ENCODE measurements around the gene C14orf180.

C14orf180 gene

GRCh38 chr14:104592292-104592672 lies 12.7 kb downstream of the C14orf180 start:
- H3K4me3 ChIP-seq (ENCODE audit: insufficient read depth, low read length, poor library complexity, severe bottlenecking) = no peak overlapping the region
- H3K9me3 ChIP-seq (ENCODE audit: insufficient read depth, low read length) = no peaks in the 10 kb centered on the region
- no peak overlapping the region for H3K9ac ChIP-seq (ENCODE audit: low read length)
- no peak overlapping the region for H2AFZ ChIP-seq (ENCODE audit: low read depth, low read length, severe bottlenecking)
- no peak overlapping the region for H3K4me2 ChIP-seq (ENCODE audit: low read depth, low read length, poor library complexity, severe bottlenecking)
- TF ChIP-seq EZH2phosphoT487 (conservative IDR thresholded peaks at IDR 0.05; ENCODE audit: low read length) = no peak
- TF ChIP-seq, protein P1, sequence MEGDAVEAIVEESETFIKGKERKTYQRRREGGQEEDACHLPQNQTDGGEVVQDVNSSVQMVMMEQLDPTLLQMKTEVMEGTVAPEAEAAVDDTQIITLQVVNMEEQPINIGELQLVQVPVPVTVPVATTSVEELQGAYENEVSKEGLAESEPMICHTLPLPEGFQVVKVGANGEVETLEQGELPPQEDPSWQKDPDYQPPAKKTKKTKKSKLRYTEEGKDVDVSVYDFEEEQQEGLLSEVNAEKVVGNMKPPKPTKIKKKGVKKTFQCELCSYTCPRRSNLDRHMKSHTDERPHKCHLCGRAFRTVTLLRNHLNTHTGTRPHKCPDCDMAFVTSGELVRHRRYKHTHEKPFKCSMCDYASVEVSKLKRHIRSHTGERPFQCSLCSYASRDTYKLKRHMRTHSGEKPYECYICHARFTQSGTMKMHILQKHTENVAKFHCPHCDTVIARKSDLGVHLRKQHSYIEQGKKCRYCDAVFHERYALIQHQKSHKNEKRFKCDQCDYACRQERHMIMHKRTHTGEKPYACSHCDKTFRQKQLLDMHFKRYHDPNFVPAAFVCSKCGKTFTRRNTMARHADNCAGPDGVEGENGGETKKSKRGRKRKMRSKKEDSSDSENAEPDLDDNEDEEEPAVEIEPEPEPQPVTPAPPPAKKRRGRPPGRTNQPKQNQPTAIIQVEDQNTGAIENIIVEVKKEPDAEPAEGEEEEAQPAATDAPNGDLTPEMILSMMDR (IDR thresholded peaks at IDR 0.05; ENCODE audit: insufficient read depth, low read length, poor library complexity, severe bottlenecking) = no peak
- H3K9me2 ChIP-seq (replicated peaks; ENCODE audit: insufficient read depth, low read length) = no peaks in the 10 kb centered on the region
- H3K79me2 ChIP-seq (ENCODE audit: insufficient read depth, low read length) = no peaks in the 10 kb centered on the region
- no peaks in the 10 kb centered on the region for H3F3A ChIP-seq (ENCODE audit: insufficient read depth)
- H3K27me3 ChIP-seq (ENCODE audit: low read length) = no peaks in the 10 kb centered on the region
- H3K27ac ChIP-seq (ENCODE audit: low read depth, low read length) = no peak overlapping the region
- H4K20me1 ChIP-seq (ENCODE audit: low read depth, low read length) = no peaks in the 10 kb centered on the region
- no peaks in the 10 kb centered on the region for H3K36me3 ChIP-seq (ENCODE audit: low read length)

DNA sequence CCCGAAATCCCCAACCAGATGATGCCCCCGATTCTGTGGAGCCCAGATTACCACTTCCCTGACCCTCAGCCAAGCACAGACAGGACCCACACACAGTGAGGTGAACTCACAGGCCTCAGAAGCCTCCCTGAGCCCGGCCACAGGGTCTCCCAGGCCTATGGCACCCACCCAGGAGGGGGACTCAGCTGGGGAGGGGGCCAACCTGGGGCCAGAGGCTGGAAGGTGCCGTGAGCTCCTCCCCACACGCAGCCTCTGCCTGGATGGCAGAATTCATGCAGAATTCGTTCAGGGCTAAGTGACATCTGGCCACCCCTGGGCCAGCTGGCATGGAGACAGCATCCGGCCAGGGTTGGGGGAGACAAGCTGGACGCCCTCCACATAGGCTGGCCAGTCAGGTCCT lies 13.2 kb downstream of the C14orf180 start:
- H3K27ac ChIP-seq (ENCODE audit: low read depth, low read length) = no peak overlapping the region
- H3F3A ChIP-seq (ENCODE audit: insufficient read depth) = no peaks in the 10 kb centered on the region
- H3K36me3 ChIP-seq (ENCODE audit: low read length) = no peaks in the 10 kb centered on the region
- H3K9ac ChIP-seq (ENCODE audit: low read length) = no peak overlapping the region
- no peaks in the 10 kb centered on the region for H4K20me1 ChIP-seq (ENCODE audit: low read depth, low read length)
- H3K4me3 ChIP-seq (ENCODE audit: insufficient read depth, low read length, poor library complexity, severe bottlenecking) = no peak overlapping the region
- TF ChIP-seq, protein P1 (IDR thresholded peaks at IDR 0.05; ENCODE audit: insufficient read depth, low read length, poor library complexity, severe bottlenecking) = no peak
- no peak for TF ChIP-seq EZH2phosphoT487 (conservative IDR thresholded peaks at IDR 0.05; ENCODE audit: low read length)
- no peaks in the 10 kb centered on the region for H3K9me2 ChIP-seq (replicated peaks; ENCODE audit: insufficient read depth, low read length)
- no peak overlapping the region for H3K4me2 ChIP-seq (ENCODE audit: low read depth, low read length, poor library complexity, severe bottlenecking)
- no peaks in the 10 kb centered on the region for H3K79me2 ChIP-seq (ENCODE audit: insufficient read depth, low read length)
- H2AFZ ChIP-seq (ENCODE audit: low read depth, low read length, severe bottlenecking) = no peak overlapping the region
- H3K9me3 ChIP-seq (ENCODE audit: insufficient read depth, low read length) = no peaks in the 10 kb centered on the region
- no peaks in the 10 kb centered on the region for H3K27me3 ChIP-seq (ENCODE audit: low read length)

- no peak for TF ChIP-seq EZH2phosphoT487 (conservative IDR thresholded peaks at IDR 0.05; ENCODE audit: low read length)
- TF ChIP-seq, protein P1 (IDR thresholded peaks at IDR 0.05; ENCODE audit: insufficient read depth, low read length, poor library complexity, severe bottlenecking) = no peak
- H3K4me3 ChIP-seq (ENCODE audit: insufficient read depth, low read length, poor library complexity, severe bottlenecking) = no peak overlapping the region
These were observed 13.7 kb downstream of the C14orf180 start for GRCh38 chr14:104593241-104593701.

More at GRCh38 chr14:104593241-104593701, 13.7 kb downstream of the C14orf180 start:
- Histone ChIP-seq H3F3A (ENCODE audit: insufficient read depth) (no peaks in the 10 kb centered on the region), H3K4me2 (ENCODE audit: low read depth, low read length, poor library complexity, severe bottlenecking) (no peak overlapping the region), H3K27me3 (ENCODE audit: low read length) (no peaks in the 10 kb centered on the region), H3K9me2 (replicated peaks; ENCODE audit: insufficient read depth, low read length) (no peaks in the 10 kb centered on the region), H4K20me1 (ENCODE audit: low read depth, low read length) (no peaks in the 10 kb centered on the region), H3K9ac (ENCODE audit: low read length) (no peak overlapping the region), H2AFZ (ENCODE audit: low read depth, low read length, severe bottlenecking) (no peak overlapping the region), H3K27ac (ENCODE audit: low read depth, low read length) (no peak overlapping the region), H3K79me2 (ENCODE audit: insufficient read depth, low read length) (no peaks in the 10 kb centered on the region), H3K36me3 (ENCODE audit: low read length) (no peaks in the 10 kb centered on the region), H3K9me3 (ENCODE audit: insufficient read depth, low read length) (no peaks in the 10 kb centered on the region)

Measured in SU-DHL-6 (cell line).